Globus pallidus (tissue), 1 donor: ENCODE data around the gene ARHGAP26.

ENCODE experiments used
- DNase-seq: peaks from one replicate; pipeline ENCODE4 v3.0.0-alpha.2; 2015; ENCODE audit warnings: low spot score

ARHGAP26 gene

GRCh38 chr5:142769793-142770649 is at the start of gene ARHGAP26:
ARHGAP26 (plus strand) TSS chr5:142770377; CDS start chr5:142770762, 385 bp downstream.
- DNase-seq: peak; percentile 97

- DNase-seq: no peak
These were observed 49.4 kb upstream of the ARHGAP26 start for GRCh38 chr5:142720641-142721271.

- no peak for DNase-seq
These were observed 48.0 kb upstream of the ARHGAP26 start for GRCh38 chr5:142722146-142722545.

GRCh38 chr5:142722896-142723295 is 47.3 kb upstream of the ARHGAP26 start:
- peak; percentile 41 for DNase-seq

- no peak for DNase-seq
These were observed 45.4 kb upstream of the ARHGAP26 start for GRCh38 chr5:142724821-142725220.

- DNase-seq: no peak
These were observed 44.7 kb upstream of the ARHGAP26 start for GRCh38 chr5:142725231-142726187.

GRCh38 chr5:142726188-142726731 is 43.9 kb upstream of the ARHGAP26 start:
- no peak for DNase-seq

- no peak for DNase-seq
These were observed 42.5 kb upstream of the ARHGAP26 start for GRCh38 chr5:142727735-142728047.

GRCh38 chr5:142735323-142736246 is 34.6 kb upstream of the ARHGAP26 start:
- DNase-seq: no peak

- no peak for DNase-seq
These were observed 33.9 kb upstream of the ARHGAP26 start for GRCh38 chr5:142736247-142736632.

GRCh38 chr5:142737179-142737578 is 33.0 kb upstream of the ARHGAP26 start:
- no peak for DNase-seq

- DNase-seq: no peak
These were observed 29.5 kb upstream of the ARHGAP26 start for GRCh38 chr5:142740474-142741242.

GRCh38 chr5:142743592-142744441 is 26.4 kb upstream of the ARHGAP26 start:
- DNase-seq: no peak

- no peak for DNase-seq
These were observed 24.9 kb upstream of the ARHGAP26 start for GRCh38 chr5:142745268-142745667.

GRCh38 chr5:142746532-142747433 is 23.4 kb upstream of the ARHGAP26 start:
- DNase-seq: no peak

- DNase-seq: no peak
These were observed 22.0 kb upstream of the ARHGAP26 start for GRCh38 chr5:142748132-142748531.

- DNase-seq: no peak
These were observed 21.5 kb upstream of the ARHGAP26 start for GRCh38 chr5:142748568-142749249.

GRCh38 chr5:142749321-142749720 is 20.9 kb upstream of the ARHGAP26 start:
- DNase-seq: no peak
